ENCODE data around the gene SERPINA1. TPM values are rescaled to one million over a fixed set of nuclear protein-coding genes. Genes with fewer than 3 reads are reported as not detected.

The SERPINA1 gene
- total RNA-seq, 1 donor from 2014 or later: 6.1 TPM

DNA sequence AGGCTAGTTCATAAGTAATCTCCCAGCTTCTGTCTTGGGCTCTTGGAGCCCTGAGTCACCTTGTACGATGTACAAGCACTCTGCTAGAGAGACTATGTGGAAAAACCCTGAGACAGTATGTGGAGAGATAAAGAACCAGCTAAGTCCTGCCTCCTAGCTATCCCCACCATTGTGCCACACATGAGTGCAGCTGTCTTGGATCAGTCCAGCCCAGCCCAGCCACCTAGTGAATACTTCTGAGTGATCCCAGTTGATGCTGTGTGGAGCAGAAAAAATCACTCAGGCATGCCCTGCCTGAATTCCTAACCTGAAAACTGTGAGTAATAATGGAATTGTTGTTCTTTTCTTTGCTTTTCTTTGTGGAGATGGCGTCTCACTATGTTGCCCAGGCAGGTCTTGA, 60.2 kb downstream of the SERPINA1 start:
- no peaks in the 10 kb centered on the region for H3K27me3 ChIP-seq
- no peaks in the 10 kb centered on the region for H3K36me3 ChIP-seq
- intact Hi-C loops (cut with DNase I): no loop called here
- no peak for TF ChIP-seq POLR2A (IDR thresholded peaks at IDR 0.05)
- TF ChIP-seq POLR2AphosphoS5 (IDR thresholded peaks at IDR 0.05; ENCODE audit: insufficient read depth in 1 of 2, low read depth in 1 of 2): no peak
- TF ChIP-seq, protein P1, sequence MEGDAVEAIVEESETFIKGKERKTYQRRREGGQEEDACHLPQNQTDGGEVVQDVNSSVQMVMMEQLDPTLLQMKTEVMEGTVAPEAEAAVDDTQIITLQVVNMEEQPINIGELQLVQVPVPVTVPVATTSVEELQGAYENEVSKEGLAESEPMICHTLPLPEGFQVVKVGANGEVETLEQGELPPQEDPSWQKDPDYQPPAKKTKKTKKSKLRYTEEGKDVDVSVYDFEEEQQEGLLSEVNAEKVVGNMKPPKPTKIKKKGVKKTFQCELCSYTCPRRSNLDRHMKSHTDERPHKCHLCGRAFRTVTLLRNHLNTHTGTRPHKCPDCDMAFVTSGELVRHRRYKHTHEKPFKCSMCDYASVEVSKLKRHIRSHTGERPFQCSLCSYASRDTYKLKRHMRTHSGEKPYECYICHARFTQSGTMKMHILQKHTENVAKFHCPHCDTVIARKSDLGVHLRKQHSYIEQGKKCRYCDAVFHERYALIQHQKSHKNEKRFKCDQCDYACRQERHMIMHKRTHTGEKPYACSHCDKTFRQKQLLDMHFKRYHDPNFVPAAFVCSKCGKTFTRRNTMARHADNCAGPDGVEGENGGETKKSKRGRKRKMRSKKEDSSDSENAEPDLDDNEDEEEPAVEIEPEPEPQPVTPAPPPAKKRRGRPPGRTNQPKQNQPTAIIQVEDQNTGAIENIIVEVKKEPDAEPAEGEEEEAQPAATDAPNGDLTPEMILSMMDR (IDR thresholded peaks at IDR 0.05): no peak
- H3K9me3 ChIP-seq: no peaks in the 10 kb centered on the region
- no peak overlapping the region for H3K27ac ChIP-seq
- no peak for DNase-seq (ENCODE audit: extremely low spot score in 2 of 2)
- peaks cover 7% of the 10 kb centered on the region for H3K4me1 ChIP-seq
- no peak overlapping the region for H3K4me3 ChIP-seq

Other genes starting within 250 kb of the SERPINA1 start
- gene PPP4R4, start 214.3 kb downstream of the SERPINA1 start, total RNA-seq: 6.1 TPM
- gene SERPINA10, start 95.3 kb downstream of the SERPINA1 start, total RNA-seq: not detected
- not detected for gene SERPINA6, start 65.3 kb downstream of the SERPINA1 start, total RNA-seq
- gene SERPINA2, start 21.9 kb downstream of the SERPINA1 start, total RNA-seq: not detected
- gene SERPINA11, start 64.2 kb upstream of the SERPINA1 start, total RNA-seq: not detected
- gene SERPINA9, start 87.6 kb upstream of the SERPINA1 start, total RNA-seq: 2.0 TPM
- gene SERPINA12, start 120.9 kb upstream of the SERPINA1 start, total RNA-seq: 8.6 TPM
- gene SERPINA4, start 172.8 kb upstream of the SERPINA1 start, total RNA-seq: not detected
- 3.7 TPM for gene SERPINA5, start 192.8 kb upstream of the SERPINA1 start, total RNA-seq
- 328 TPM for gene SERPINA3, start 223.8 kb upstream of the SERPINA1 start, total RNA-seq

Data from vagina (tissue), 2 donors.